HL-60 (cell line): ENCODE results near the gene IGSF9B.

Source experiments
- CTCF ChIP-seq: IDR thresholded peaks from one replicate; pipeline ENCODE4 v1.5.1; 2011; ENCODE audit warnings: low read length, control low read depth, inconsistent platforms; ENCODE audit not compliant: insufficient read depth
- POLR2AphosphoS5 ChIP-seq: IDR thresholded peaks from 2 replicates; pipeline ENCODE4 v1.6.1; 2012; ENCODE audit warnings: low read depth
- REST ChIP-seq: IDR thresholded peaks from 2 replicates; pipeline ENCODE4 v1.6.1; 2012; ENCODE audit warnings: low read depth; ENCODE audit not compliant: insufficient replicate concordance

DNA sequence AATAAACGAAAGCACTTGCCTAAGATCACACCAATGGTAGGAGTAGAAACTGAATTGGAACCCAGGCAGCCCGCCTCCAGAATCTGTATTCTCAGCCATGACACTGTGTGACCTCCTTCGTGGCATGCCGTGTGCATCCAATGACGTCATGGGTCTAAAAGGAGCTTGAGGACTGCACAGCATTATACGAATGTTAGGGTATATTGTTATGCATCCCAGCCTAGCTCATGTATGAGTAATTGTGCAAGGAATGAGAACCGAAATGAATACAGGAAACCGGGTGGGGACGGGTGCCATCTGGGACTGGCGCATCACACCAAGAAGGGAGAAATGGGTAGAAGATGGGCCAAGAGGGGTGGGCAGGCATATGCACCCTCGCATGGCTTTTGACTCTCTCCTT is 12.3 kb upstream of the IGSF9B start:
- TF ChIP-seq CTCF (no peak), POLR2AphosphoS5 (no peak), REST (no peak)
